ENCODE data around the gene DMXL1. TPM values are rescaled to one million over a fixed set of nuclear protein-coding genes. Genes with fewer than 3 reads are reported as not detected.
"Not testable (repeated sequence)": the region's sequence is repeated elsewhere in the genome, so short reads cannot be mapped to it uniquely, and the experiment has no call there.

The DMXL1 gene
- total RNA-seq, 1 experiment from 2014 or later: 43.3 TPM

DNA sequence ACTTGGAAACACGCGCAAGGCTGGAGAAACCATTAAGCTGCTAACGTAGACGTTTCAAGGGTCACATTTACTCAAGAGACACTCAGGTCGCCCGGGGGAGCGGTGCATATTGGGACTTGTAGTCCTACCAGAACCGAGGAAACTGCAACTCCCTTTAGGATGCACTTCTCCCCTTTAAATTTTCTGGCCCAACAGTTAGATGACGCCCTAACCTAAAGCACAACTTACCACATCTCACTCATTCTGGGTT lies 384 bp upstream of the DMXL1 start:
- CTCF ChIA-PET: interaction anchor here (0.5 to 2.0 kb wide), 10 partner anchors 18 to 509 kb away, joined by 3 to 7 read pairs (median 4); partner anchors contain the start of gene DTWD2
- no TSS peak for BruUV-seq (replicated peaks)
- Mint-ChIP-seq H3K9me3 (ENCODE audit: low read depth, unreplicated experiment) (no peaks in the 10 kb centered on the region), H3K4me3 (ENCODE audit: low read depth, unreplicated experiment) (peak overlapping the region; percentile 100), H3K36me3 (ENCODE audit: insufficient read depth, unreplicated experiment) (peaks cover 34% of the 10 kb centered on the region), H3K27ac (ENCODE audit: unreplicated experiment) (peak overlapping the region; percentile 95), H3K4me1 (ENCODE audit: low read depth, unreplicated experiment) (peaks cover 22% of the 10 kb centered on the region), H3K27me3 (ENCODE audit: unreplicated experiment) (no peaks in the 10 kb centered on the region)
- TF ChIP-seq, protein P1, sequence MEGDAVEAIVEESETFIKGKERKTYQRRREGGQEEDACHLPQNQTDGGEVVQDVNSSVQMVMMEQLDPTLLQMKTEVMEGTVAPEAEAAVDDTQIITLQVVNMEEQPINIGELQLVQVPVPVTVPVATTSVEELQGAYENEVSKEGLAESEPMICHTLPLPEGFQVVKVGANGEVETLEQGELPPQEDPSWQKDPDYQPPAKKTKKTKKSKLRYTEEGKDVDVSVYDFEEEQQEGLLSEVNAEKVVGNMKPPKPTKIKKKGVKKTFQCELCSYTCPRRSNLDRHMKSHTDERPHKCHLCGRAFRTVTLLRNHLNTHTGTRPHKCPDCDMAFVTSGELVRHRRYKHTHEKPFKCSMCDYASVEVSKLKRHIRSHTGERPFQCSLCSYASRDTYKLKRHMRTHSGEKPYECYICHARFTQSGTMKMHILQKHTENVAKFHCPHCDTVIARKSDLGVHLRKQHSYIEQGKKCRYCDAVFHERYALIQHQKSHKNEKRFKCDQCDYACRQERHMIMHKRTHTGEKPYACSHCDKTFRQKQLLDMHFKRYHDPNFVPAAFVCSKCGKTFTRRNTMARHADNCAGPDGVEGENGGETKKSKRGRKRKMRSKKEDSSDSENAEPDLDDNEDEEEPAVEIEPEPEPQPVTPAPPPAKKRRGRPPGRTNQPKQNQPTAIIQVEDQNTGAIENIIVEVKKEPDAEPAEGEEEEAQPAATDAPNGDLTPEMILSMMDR (IDR thresholded peaks at IDR 0.05; ENCODE audit: unreplicated experiment): no peak
- no peak for DNase-seq
- intact Hi-C loops (cut with micrococcal nuclease; ENCODE audit: unreplicated experiment): loop anchor here (5.0 kb wide), 2 partner anchors 232 to 342 kb away; no protein-coding TSS in a partner anchor

DNA sequence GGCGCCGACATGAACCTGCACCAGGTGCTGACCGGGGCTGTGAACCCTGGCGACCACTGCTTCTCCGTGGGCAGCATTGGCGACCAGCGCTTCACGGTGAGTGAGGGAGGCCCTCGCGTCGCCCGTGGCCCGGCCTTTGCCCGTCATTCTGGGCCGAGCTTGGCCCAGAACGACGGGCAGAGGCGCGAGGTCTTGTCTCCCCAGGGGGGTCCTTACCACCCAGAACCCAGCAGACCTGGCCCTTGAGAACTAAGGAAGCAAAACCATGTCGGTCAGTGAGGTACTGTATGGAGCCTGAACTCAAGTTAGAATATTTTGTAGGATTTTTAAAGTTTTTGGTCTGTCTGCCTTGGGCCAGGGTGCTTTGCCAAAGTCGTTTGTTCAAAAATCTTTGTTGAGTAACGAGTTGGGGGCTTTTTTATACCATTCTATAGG lies 691 bp downstream of the DMXL1 start:
- peaks cover 34% of the 10 kb centered on the region for H3K36me3 Mint-ChIP-seq (ENCODE audit: insufficient read depth, unreplicated experiment)
- no peaks in the 10 kb centered on the region for H3K9me3 Mint-ChIP-seq (ENCODE audit: low read depth, unreplicated experiment)
- TF ChIP-seq, protein P1 (IDR thresholded peaks at IDR 0.05; ENCODE audit: unreplicated experiment): no peak
- H3K27me3 Mint-ChIP-seq (ENCODE audit: unreplicated experiment): no peaks in the 10 kb centered on the region
- peak overlapping the region; percentile 95 for H3K27ac Mint-ChIP-seq (ENCODE audit: unreplicated experiment)
- H3K4me1 Mint-ChIP-seq (ENCODE audit: low read depth, unreplicated experiment): peaks cover 30% of the 10 kb centered on the region
- no TSS peak for BruUV-seq (replicated peaks)
- intact Hi-C loops (cut with micrococcal nuclease; ENCODE audit: unreplicated experiment): loop anchor here (5.0 kb wide), 2 partner anchors 231 to 341 kb away; no protein-coding TSS in a partner anchor
- no peak for DNase-seq
- peak overlapping the region; percentile 100 for H3K4me3 Mint-ChIP-seq (ENCODE audit: low read depth, unreplicated experiment)
- CTCF ChIA-PET: interaction anchor here (1.0 to 2.0 kb wide), 5 partner anchors 49 to 341 kb away, joined by 3 to 7 read pairs (median 4); partner anchors contain the start of gene DTWD2

DNA sequence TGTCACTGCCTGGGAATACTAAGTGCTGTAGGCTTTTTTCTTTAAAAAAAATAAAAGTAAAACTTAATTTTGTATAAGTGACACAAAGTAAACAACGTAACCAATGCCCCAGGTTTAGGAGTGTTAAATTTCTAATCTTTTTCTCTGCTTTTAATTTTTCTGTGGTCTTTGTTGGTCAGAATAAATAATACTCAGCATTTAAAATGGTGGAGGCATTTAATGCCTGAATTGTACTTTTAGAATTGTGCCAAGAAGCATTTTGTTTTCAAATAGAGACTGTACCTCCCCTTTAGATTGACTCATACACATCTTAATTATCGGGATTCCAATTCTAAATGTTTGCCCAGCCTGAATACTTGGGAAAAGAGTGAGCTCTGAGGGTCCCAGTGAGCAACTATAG lies 1.6 kb downstream of the DMXL1 start:
- Mint-ChIP-seq H3K36me3 (ENCODE audit: insufficient read depth, unreplicated experiment) (peaks cover 34% of the 10 kb centered on the region), H3K4me3 (ENCODE audit: low read depth, unreplicated experiment) (peak overlapping the region; percentile 100), H3K27me3 (ENCODE audit: unreplicated experiment) (no peaks in the 10 kb centered on the region), H3K27ac (ENCODE audit: unreplicated experiment) (peak overlapping the region; percentile 50), H3K4me1 (ENCODE audit: low read depth, unreplicated experiment) (peaks cover 30% of the 10 kb centered on the region), H3K9me3 (ENCODE audit: low read depth, unreplicated experiment) (no peaks in the 10 kb centered on the region)
- no TSS peak for BruUV-seq (replicated peaks)
- DNase-seq: no peak
- CTCF ChIA-PET: interaction anchor here (1.1 kb wide), 1 partner anchor 9 kb away, joined by 3 read pairs; no protein-coding TSS in a partner anchor
- intact Hi-C loops (cut with micrococcal nuclease; ENCODE audit: unreplicated experiment): loop anchor here (5.0 kb wide), 2 partner anchors 230 to 340 kb away; no protein-coding TSS in a partner anchor
- TF ChIP-seq, protein P1 (IDR thresholded peaks at IDR 0.05; ENCODE audit: unreplicated experiment): no peak

DNA sequence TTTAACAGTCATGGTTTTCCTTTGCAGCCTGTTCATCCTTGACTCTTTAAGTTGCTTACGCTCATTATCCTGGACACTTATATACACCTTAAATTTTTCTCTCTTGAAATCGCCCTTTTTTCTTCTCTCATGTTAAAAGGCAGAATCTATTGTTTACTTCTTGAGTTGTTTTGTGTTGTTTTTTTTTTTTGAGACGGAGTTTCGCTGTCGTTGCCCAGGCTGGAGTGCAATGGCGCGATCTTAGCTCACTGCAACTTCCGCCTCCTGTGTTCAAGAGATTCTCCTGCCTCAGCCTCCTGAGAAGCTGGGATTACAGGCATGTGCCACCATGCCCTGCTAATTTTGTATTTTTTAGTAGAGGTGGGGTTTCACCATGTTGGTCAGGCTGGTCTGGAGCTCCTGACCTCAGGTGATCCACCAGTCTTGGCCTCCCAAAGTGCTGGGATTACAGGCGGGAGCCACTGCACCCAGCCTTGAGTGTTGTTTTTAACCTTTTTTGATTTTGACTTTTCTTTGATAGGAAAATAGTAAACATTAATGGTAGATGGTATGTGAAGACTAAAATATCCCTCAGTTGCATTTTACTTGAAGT lies 3.0 kb downstream of the DMXL1 start:
- Mint-ChIP-seq H3K36me3 (ENCODE audit: insufficient read depth, unreplicated experiment) (peaks cover 34% of the 10 kb centered on the region), H3K4me1 (ENCODE audit: low read depth, unreplicated experiment) (peaks cover 35% of the 10 kb centered on the region), H3K4me3 (ENCODE audit: low read depth, unreplicated experiment) (peak overlapping the region; percentile 100)
- not testable (repeated sequence) for H3K27ac Mint-ChIP-seq (ENCODE audit: unreplicated experiment); H3K9me3 Mint-ChIP-seq (ENCODE audit: low read depth, unreplicated experiment); BruUV-seq (replicated peaks); H3K27me3 Mint-ChIP-seq (ENCODE audit: unreplicated experiment); DNase-seq
- intact Hi-C loops (cut with micrococcal nuclease; ENCODE audit: unreplicated experiment): loop anchor here (5.0 kb wide), 2 partner anchors 228 to 338 kb away; no protein-coding TSS in a partner anchor
- CTCF ChIA-PET: interaction anchor here (1.1 kb wide), 1 partner anchor 10 kb away, joined by 3 read pairs; no protein-coding TSS in a partner anchor

DNA sequence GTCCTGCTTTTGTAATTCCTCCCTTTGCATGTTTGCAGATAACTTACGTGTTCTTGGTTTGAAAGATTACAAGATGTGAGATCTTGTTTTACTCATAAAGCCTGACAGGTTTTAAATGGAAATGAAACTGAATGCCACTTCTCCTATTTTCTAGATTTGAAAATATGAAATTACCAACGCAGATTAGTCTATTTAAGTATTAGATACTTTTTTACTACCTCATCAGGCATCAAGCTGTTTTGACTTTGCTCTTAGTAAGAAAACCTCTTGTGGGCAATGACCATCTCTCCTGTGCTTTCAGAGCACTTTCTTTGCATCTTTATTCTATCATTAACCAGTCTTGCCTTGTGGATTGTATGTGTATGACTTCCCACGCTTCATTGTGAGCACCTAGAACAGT lies 3.5 kb downstream of the DMXL1 start:
- TF ChIP-seq, protein P1 (IDR thresholded peaks at IDR 0.05; ENCODE audit: unreplicated experiment): no peak
- Mint-ChIP-seq H3K4me3 (ENCODE audit: low read depth, unreplicated experiment) (no peak overlapping the region), H3K27ac (ENCODE audit: unreplicated experiment) (no peak overlapping the region), H3K9me3 (ENCODE audit: low read depth, unreplicated experiment) (no peaks in the 10 kb centered on the region), H3K4me1 (ENCODE audit: low read depth, unreplicated experiment) (peaks cover 41% of the 10 kb centered on the region), H3K27me3 (ENCODE audit: unreplicated experiment) (no peaks in the 10 kb centered on the region), H3K36me3 (ENCODE audit: insufficient read depth, unreplicated experiment) (peaks cover 34% of the 10 kb centered on the region)
- CTCF ChIA-PET: interaction anchor here (0.6 kb wide), 1 partner anchor 106 kb away, joined by 3 read pairs; no protein-coding TSS in a partner anchor
- DNase-seq: no peak
- intact Hi-C loops (cut with micrococcal nuclease; ENCODE audit: unreplicated experiment): loop anchor here (5.0 kb wide), 2 partner anchors 228 to 338 kb away; no protein-coding TSS in a partner anchor
- BruUV-seq (replicated peaks): no TSS peak

DNA sequence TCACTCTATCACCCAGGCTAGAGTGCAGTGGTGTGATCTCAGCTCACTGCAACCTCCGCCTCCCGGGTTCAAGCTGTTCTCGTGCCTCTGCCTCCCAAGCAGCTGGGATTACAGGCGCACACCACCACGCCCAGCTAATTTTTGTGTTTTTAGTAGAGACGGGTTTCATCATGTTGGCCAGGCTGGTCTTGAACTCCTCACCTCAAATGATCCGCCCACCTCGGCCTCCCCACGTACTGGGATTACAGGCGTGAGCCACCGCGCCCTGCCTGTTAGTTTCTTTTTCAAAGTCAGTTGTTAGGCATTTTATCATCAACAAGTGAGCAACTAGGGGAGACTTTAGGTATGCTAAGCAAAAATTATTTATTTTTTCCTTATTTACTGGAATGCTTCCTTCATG lies 4.4 kb downstream of the DMXL1 start:
- intact Hi-C loops (cut with micrococcal nuclease; ENCODE audit: unreplicated experiment); H3K9me3 Mint-ChIP-seq (ENCODE audit: low read depth, unreplicated experiment); H3K27me3 Mint-ChIP-seq (ENCODE audit: unreplicated experiment); BruUV-seq (replicated peaks); H3K4me3 Mint-ChIP-seq (ENCODE audit: low read depth, unreplicated experiment); H3K27ac Mint-ChIP-seq (ENCODE audit: unreplicated experiment); DNase-seq: not testable (repeated sequence)
- H3K4me1 Mint-ChIP-seq (ENCODE audit: low read depth, unreplicated experiment): peaks cover 49% of the 10 kb centered on the region
- peaks cover 28% of the 10 kb centered on the region for H3K36me3 Mint-ChIP-seq (ENCODE audit: insufficient read depth, unreplicated experiment)
- CTCF ChIA-PET: interaction anchor here (0.6 kb wide), 1 partner anchor 107 kb away, joined by 3 read pairs; no protein-coding TSS in a partner anchor
